ENCODE results near the gene C8B.

C8B gene

GRCh38 chr1:56933606-56934005, 32.2 kb downstream of the C8B start:
- Histone ChIP-seq H2BK12ac (ENCODE audit: low read length in 2 of 2) (no peak overlapping the region), H3K27me3 (ENCODE audit: control insufficient read depth in 1 of 2, insufficient read depth in 1 of 2, low read length in 2 of 2) (no peaks in the 10 kb centered on the region), H2BK15ac (ENCODE audit: low read depth, poor library complexity, severe bottlenecking) (no peak overlapping the region), H3K4me3 (ENCODE audit: insufficient read depth in 1 of 2, low read depth in 1 of 2, low read length in 2 of 2) (no peak overlapping the region), H2AK5ac (ENCODE audit: low read length, severe bottlenecking) (no peak overlapping the region), H3K79me1 (replicated peaks; ENCODE audit: low read length, poor library complexity, severe bottlenecking) (no peaks in the 10 kb centered on the region), H3K14ac (ENCODE audit: low read length in 2 of 2) (no peak overlapping the region), H3K9ac (ENCODE audit: low read length) (no peak overlapping the region), H4K91ac (ENCODE audit: low read length) (no peak overlapping the region), H3K4me1 (ENCODE audit: control insufficient read depth, insufficient read depth, low read depth, low read length) (no peaks in the 10 kb centered on the region), H3K4ac (ENCODE audit: low read depth in 1 of 2, low read length in 2 of 2) (no peak overlapping the region), H3K18ac (ENCODE audit: low read depth in 1 of 2, low read length in 2 of 2) (no peak overlapping the region), H3K4me2 (ENCODE audit: low read length, poor library complexity, severe bottlenecking) (no peak overlapping the region), H3K27ac (ENCODE audit: low read length, poor library complexity, severe bottlenecking) (no peak overlapping the region), H2AFZ (ENCODE audit: low read depth, low read length) (no peak overlapping the region), H3K36me3 (ENCODE audit: control insufficient read depth in 1 of 2, insufficient read depth in 2 of 2, low read depth in 1 of 2, low read length in 2 of 2) (no peaks in the 10 kb centered on the region), H4K8ac (ENCODE audit: low read length) (no peak overlapping the region), H2BK120ac (ENCODE audit: low read depth, low read length) (no peak overlapping the region), H3K23ac (ENCODE audit: low read length in 2 of 2) (no peak overlapping the region), H2BK5ac (ENCODE audit: low read depth, low read length, poor library complexity, severe bottlenecking) (no peak overlapping the region), H3K9me3 (ENCODE audit: control insufficient read depth, low read length) (peaks cover 2% of the 10 kb centered on the region)
- WGBS, result no CpG with 5 or more reads among the region's 2 CpGs
- DNase-seq, result no peak

GRCh38 chr1:56933161-56933560, 32.7 kb downstream of the C8B start:
- WGBS, result 51% methylated on average over 2 of the region's 2 CpGs
- H3K4me1 ChIP-seq (ENCODE audit: control insufficient read depth, insufficient read depth, low read depth, low read length), result no peaks in the 10 kb centered on the region
- no peak overlapping the region for H2BK5ac ChIP-seq (ENCODE audit: low read depth, low read length, poor library complexity, severe bottlenecking)
- H3K14ac ChIP-seq (ENCODE audit: low read length in 2 of 2), result no peak overlapping the region
- H2AFZ ChIP-seq (ENCODE audit: low read depth, low read length), result no peak overlapping the region
- H3K36me3 ChIP-seq (ENCODE audit: control insufficient read depth in 1 of 2, insufficient read depth in 2 of 2, low read depth in 1 of 2, low read length in 2 of 2), result no peaks in the 10 kb centered on the region
- H3K4me3 ChIP-seq (ENCODE audit: insufficient read depth in 1 of 2, low read depth in 1 of 2, low read length in 2 of 2), result no peak overlapping the region
- no peak overlapping the region for H3K18ac ChIP-seq (ENCODE audit: low read depth in 1 of 2, low read length in 2 of 2)
- H3K23ac ChIP-seq (ENCODE audit: low read length in 2 of 2), result no peak overlapping the region
- no peak overlapping the region for H4K8ac ChIP-seq (ENCODE audit: low read length)
- H3K4ac ChIP-seq (ENCODE audit: low read depth in 1 of 2, low read length in 2 of 2), result no peak overlapping the region
- no peak overlapping the region for H2BK15ac ChIP-seq (ENCODE audit: low read depth, poor library complexity, severe bottlenecking)
- no peak overlapping the region for H3K27ac ChIP-seq (ENCODE audit: low read length, poor library complexity, severe bottlenecking)
- DNase-seq, result no peak
- no peaks in the 10 kb centered on the region for H3K27me3 ChIP-seq (ENCODE audit: control insufficient read depth in 1 of 2, insufficient read depth in 1 of 2, low read length in 2 of 2)
- no peak overlapping the region for H4K91ac ChIP-seq (ENCODE audit: low read length)
- H3K79me1 ChIP-seq (replicated peaks; ENCODE audit: low read length, poor library complexity, severe bottlenecking), result no peaks in the 10 kb centered on the region
- H2AK5ac ChIP-seq (ENCODE audit: low read length, severe bottlenecking), result no peak overlapping the region
- peaks cover 5% of the 10 kb centered on the region for H3K9me3 ChIP-seq (ENCODE audit: control insufficient read depth, low read length)
- H2BK120ac ChIP-seq (ENCODE audit: low read depth, low read length), result no peak overlapping the region
- H2BK12ac ChIP-seq (ENCODE audit: low read length in 2 of 2), result no peak overlapping the region
- H3K9ac ChIP-seq (ENCODE audit: low read length), result no peak overlapping the region
- no peak overlapping the region for H3K4me2 ChIP-seq (ENCODE audit: low read length, poor library complexity, severe bottlenecking)

GRCh38 chr1:56931686-56932085, 34.1 kb downstream of the C8B start:
- no peak overlapping the region for H2AFZ ChIP-seq (ENCODE audit: low read depth, low read length)
- 60% methylated on average over 3 of the region's 3 CpGs for WGBS
- no peak for DNase-seq
- H3K9me3 ChIP-seq (ENCODE audit: control insufficient read depth, low read length), result peaks cover 5% of the 10 kb centered on the region
- no peak overlapping the region for H4K8ac ChIP-seq (ENCODE audit: low read length)
- H3K79me1 ChIP-seq (replicated peaks; ENCODE audit: low read length, poor library complexity, severe bottlenecking), result no peaks in the 10 kb centered on the region
- H3K23ac ChIP-seq (ENCODE audit: low read length in 2 of 2), result no peak overlapping the region
- no peak overlapping the region for H3K4ac ChIP-seq (ENCODE audit: low read depth in 1 of 2, low read length in 2 of 2)
- H2BK15ac ChIP-seq (ENCODE audit: low read depth, poor library complexity, severe bottlenecking), result no peak overlapping the region
- no peak overlapping the region for H4K91ac ChIP-seq (ENCODE audit: low read length)
- no peak overlapping the region for H2BK5ac ChIP-seq (ENCODE audit: low read depth, low read length, poor library complexity, severe bottlenecking)
- no peak overlapping the region for H3K4me2 ChIP-seq (ENCODE audit: low read length, poor library complexity, severe bottlenecking)
- no peaks in the 10 kb centered on the region for H3K4me1 ChIP-seq (ENCODE audit: control insufficient read depth, insufficient read depth, low read depth, low read length)
- H2BK120ac ChIP-seq (ENCODE audit: low read depth, low read length), result no peak overlapping the region
- no peak overlapping the region for H2BK12ac ChIP-seq (ENCODE audit: low read length in 2 of 2)
- no peak overlapping the region for H3K9ac ChIP-seq (ENCODE audit: low read length)
- H2AK5ac ChIP-seq (ENCODE audit: low read length, severe bottlenecking), result no peak overlapping the region
- no peaks in the 10 kb centered on the region for H3K27me3 ChIP-seq (ENCODE audit: control insufficient read depth in 1 of 2, insufficient read depth in 1 of 2, low read length in 2 of 2)
- no peaks in the 10 kb centered on the region for H3K36me3 ChIP-seq (ENCODE audit: control insufficient read depth in 1 of 2, insufficient read depth in 2 of 2, low read depth in 1 of 2, low read length in 2 of 2)
- no peak overlapping the region for H3K4me3 ChIP-seq (ENCODE audit: insufficient read depth in 1 of 2, low read depth in 1 of 2, low read length in 2 of 2)
- no peak overlapping the region for H3K27ac ChIP-seq (ENCODE audit: low read length, poor library complexity, severe bottlenecking)
- H3K18ac ChIP-seq (ENCODE audit: low read depth in 1 of 2, low read length in 2 of 2), result no peak overlapping the region
- no peak overlapping the region for H3K14ac ChIP-seq (ENCODE audit: low read length in 2 of 2)

GRCh38 chr1:56931211-56931610, 34.6 kb downstream of the C8B start:
- no peaks in the 10 kb centered on the region for H3K4me1 ChIP-seq (ENCODE audit: control insufficient read depth, insufficient read depth, low read depth, low read length)

More at GRCh38 chr1:56931211-56931610, 34.6 kb downstream of the C8B start:
- Histone ChIP-seq H2BK12ac (ENCODE audit: low read length in 2 of 2) (no peak overlapping the region), H2BK15ac (ENCODE audit: low read depth, poor library complexity, severe bottlenecking) (no peak overlapping the region), H3K23ac (ENCODE audit: low read length in 2 of 2) (no peak overlapping the region), H4K91ac (ENCODE audit: low read length) (no peak overlapping the region), H3K14ac (ENCODE audit: low read length in 2 of 2) (no peak overlapping the region), H2BK120ac (ENCODE audit: low read depth, low read length) (no peak overlapping the region), H4K8ac (ENCODE audit: low read length) (no peak overlapping the region), H3K27me3 (ENCODE audit: control insufficient read depth in 1 of 2, insufficient read depth in 1 of 2, low read length in 2 of 2) (no peaks in the 10 kb centered on the region), H2AFZ (ENCODE audit: low read depth, low read length) (no peak overlapping the region), H3K18ac (ENCODE audit: low read depth in 1 of 2, low read length in 2 of 2) (no peak overlapping the region), H3K36me3 (ENCODE audit: control insufficient read depth in 1 of 2, insufficient read depth in 2 of 2, low read depth in 1 of 2, low read length in 2 of 2) (no peaks in the 10 kb centered on the region), H3K27ac (ENCODE audit: low read length, poor library complexity, severe bottlenecking) (no peak overlapping the region), H2AK5ac (ENCODE audit: low read length, severe bottlenecking) (no peak overlapping the region), H3K4me2 (ENCODE audit: low read length, poor library complexity, severe bottlenecking) (no peak overlapping the region), H3K79me1 (replicated peaks; ENCODE audit: low read length, poor library complexity, severe bottlenecking) (no peaks in the 10 kb centered on the region), H2BK5ac (ENCODE audit: low read depth, low read length, poor library complexity, severe bottlenecking) (no peak overlapping the region), H3K9me3 (ENCODE audit: control insufficient read depth, low read length) (peaks cover 5% of the 10 kb centered on the region), H3K4me3 (ENCODE audit: insufficient read depth in 1 of 2, low read depth in 1 of 2, low read length in 2 of 2) (no peak overlapping the region), H3K9ac (ENCODE audit: low read length) (no peak overlapping the region), H3K4ac (ENCODE audit: low read depth in 1 of 2, low read length in 2 of 2) (no peak overlapping the region)
- DNase-seq, result no peak
- 50% methylated on average over 2 of the region's 3 CpGs for WGBS

All from mesenchymal stem cell (in vitro differentiated cells and primary cell).